ENCODE results near the gene NADK2.
"Not testable (repeated sequence)": the region's sequence is repeated elsewhere in the genome, so short reads cannot be mapped to it uniquely, and the experiment has no call there.

The NADK2 gene

DNA sequence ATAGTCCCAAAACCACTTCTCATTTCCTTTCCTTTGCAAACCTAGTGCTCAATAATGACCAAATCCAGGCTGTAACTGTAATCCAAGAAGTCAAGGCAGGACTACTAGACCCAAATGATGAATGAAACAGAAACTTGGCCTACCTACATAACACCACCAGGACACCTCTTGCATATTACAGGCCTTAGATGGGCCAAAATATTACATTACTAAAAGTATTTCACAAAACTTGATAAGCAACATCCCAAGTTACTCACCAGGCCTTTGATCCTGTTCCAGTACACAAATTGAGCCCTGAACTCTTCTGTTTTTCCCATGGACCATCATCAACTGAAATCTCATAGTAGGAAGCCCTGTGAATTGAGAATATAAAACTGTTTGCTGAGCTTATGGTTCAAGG, 34.8 kb downstream of the NADK2 start:
- no peak overlapping the region for H3K4me3 ChIP-seq (ENCODE audit: low read depth, low read length)
- TF ChIP-seq, protein P1, sequence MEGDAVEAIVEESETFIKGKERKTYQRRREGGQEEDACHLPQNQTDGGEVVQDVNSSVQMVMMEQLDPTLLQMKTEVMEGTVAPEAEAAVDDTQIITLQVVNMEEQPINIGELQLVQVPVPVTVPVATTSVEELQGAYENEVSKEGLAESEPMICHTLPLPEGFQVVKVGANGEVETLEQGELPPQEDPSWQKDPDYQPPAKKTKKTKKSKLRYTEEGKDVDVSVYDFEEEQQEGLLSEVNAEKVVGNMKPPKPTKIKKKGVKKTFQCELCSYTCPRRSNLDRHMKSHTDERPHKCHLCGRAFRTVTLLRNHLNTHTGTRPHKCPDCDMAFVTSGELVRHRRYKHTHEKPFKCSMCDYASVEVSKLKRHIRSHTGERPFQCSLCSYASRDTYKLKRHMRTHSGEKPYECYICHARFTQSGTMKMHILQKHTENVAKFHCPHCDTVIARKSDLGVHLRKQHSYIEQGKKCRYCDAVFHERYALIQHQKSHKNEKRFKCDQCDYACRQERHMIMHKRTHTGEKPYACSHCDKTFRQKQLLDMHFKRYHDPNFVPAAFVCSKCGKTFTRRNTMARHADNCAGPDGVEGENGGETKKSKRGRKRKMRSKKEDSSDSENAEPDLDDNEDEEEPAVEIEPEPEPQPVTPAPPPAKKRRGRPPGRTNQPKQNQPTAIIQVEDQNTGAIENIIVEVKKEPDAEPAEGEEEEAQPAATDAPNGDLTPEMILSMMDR (IDR thresholded peaks at IDR 0.05; ENCODE audit: borderline replicate concordance, insufficient read depth, low read depth, low read length), result no peak

- TF ChIP-seq, protein P1 (IDR thresholded peaks at IDR 0.05; ENCODE audit: borderline replicate concordance, insufficient read depth, low read depth, low read length), result no peak
These were observed 36.4 kb downstream of the NADK2 start for GRCh38 chr5:36205329-36205728.

GRCh38 chr5:36202521-36202961, 39.2 kb downstream of the NADK2 start:
- H3K4me3 ChIP-seq (ENCODE audit: low read depth, low read length), result no peak overlapping the region
- TF ChIP-seq, protein P1 (IDR thresholded peaks at IDR 0.05; ENCODE audit: borderline replicate concordance, insufficient read depth, low read depth, low read length), result no peak

More at GRCh38 chr5:36205329-36205728, 36.4 kb downstream of the NADK2 start:
- H3K4me3 ChIP-seq (ENCODE audit: low read depth, low read length), result no peak overlapping the region

DNA sequence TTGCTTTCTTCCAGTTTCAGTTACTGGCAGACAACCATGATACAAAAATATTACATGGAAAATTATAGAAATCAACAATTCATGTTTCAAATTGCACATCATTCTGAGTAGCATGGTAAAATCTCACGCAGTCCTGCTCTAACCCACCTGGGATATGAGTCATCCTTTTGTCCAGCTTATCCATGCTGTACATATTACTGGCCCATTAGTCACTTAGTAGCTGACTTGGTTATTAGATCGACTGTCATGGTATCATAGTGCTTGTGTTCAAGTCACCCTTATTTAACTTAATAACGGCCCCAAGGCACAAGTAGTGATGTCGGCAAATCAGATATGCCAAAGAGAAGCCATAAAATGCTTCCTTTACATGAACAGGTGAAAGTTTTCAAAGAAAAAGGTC, 41.2 kb downstream of the NADK2 start:
- H3K4me3 ChIP-seq (ENCODE audit: low read depth, low read length), result no peak overlapping the region

DNA sequence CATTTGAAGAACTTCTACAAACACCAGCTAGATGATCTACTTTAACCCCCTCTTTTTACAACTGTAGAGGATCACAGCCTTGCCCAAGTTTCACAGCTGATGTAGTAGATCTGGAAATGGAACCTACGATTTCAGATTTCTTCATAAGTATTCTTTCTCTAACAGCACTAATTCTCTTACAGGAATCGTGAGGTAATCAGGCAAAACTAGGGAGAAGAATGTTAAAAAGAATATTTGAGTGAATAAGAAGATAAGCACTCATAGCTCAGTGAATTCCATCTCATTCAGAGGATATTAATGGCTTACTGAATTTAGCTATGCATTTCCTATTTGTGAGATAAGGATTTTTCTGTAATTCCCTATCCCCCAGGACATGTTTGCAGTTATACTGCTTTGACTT, 42.1 kb downstream of the NADK2 start:
- no peak overlapping the region for H3K4me3 ChIP-seq (ENCODE audit: low read depth, low read length)
- TF ChIP-seq, protein P1 (IDR thresholded peaks at IDR 0.05; ENCODE audit: borderline replicate concordance, insufficient read depth, low read depth, low read length), result no peak

More for the DNA sequence above, 41.2 kb downstream of the NADK2 start:
- TF ChIP-seq, protein P1 (IDR thresholded peaks at IDR 0.05; ENCODE audit: borderline replicate concordance, insufficient read depth, low read depth, low read length), result no peak

DNA sequence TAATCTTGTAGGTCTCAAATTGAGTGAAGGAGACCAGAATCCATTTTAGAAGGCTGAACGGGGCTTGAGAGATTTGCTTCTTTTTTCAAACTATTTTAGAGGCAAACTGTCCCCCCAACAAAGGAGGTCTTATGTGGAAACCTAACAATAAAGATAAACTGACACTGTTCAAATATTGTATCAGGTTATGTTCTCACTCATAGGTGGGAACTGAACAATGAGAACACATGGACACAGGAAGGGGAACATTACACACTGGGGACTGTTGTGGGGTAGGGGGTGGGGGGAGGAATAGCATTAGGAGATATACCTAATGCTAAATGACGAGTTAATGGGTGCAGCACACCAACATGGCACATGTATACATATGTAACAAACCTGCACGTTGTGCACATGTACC, 42.9 kb downstream of the NADK2 start:
- not testable (repeated sequence) for H3K4me3 ChIP-seq (ENCODE audit: low read depth, low read length)

DNA sequence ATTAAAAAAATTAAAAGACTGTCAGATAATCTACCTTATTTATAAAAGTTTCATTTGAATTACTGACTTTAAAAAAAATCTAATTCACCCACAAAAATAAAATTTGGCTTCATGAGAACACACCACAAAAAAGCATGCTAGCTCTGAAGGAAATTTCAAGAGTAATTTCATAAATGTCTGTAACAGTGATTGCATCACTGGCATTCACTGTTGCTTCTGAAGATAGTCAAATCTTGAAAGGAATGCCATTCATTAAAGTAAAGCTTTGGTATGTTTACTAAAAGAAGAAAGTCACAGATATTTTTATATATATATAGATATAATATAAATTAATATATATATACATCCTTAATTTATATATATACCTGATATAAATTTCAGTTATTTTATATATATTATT, 43.4 kb downstream of the NADK2 start:
- H3K4me3 ChIP-seq (ENCODE audit: low read depth, low read length), result no peak overlapping the region
- TF ChIP-seq, protein P1 (IDR thresholded peaks at IDR 0.05; ENCODE audit: borderline replicate concordance, insufficient read depth, low read depth, low read length), result no peak

DNA sequence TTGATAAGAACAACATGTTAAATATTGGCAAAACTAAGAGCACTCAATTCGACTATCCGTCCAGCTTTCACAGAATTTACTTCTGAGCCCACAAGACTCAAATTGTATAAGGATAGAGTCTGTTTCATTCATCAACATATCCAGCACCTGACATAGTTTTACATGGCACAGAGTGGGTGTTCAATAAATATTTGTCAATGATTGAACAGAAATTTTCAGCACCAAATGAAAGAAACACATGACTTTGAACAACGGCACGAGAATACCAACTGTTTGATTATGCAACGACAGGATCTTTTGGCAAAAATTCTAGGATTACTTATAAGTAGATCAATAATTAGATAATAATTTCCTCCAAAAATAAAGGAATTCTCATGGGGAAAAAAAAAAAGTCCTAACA, 48.0 kb downstream of the NADK2 start:
- TF ChIP-seq, protein P1 (IDR thresholded peaks at IDR 0.05; ENCODE audit: borderline replicate concordance, insufficient read depth, low read depth, low read length), result no peak

GRCh38 chr5:36184408-36184807, 57.3 kb downstream of the NADK2 start:
- not testable (repeated sequence) for H3K4me3 ChIP-seq (ENCODE audit: low read depth, low read length)

More for the DNA sequence above, 48.0 kb downstream of the NADK2 start:
- no peak overlapping the region for H3K4me3 ChIP-seq (ENCODE audit: low read depth, low read length)
